GM12878 (cell line): ENCODE measurements around the gene PLEKHA7. TPM values are rescaled to one million over a fixed set of nuclear protein-coding genes. Genes with fewer than 3 reads are reported as not detected.
A peak's percentile ranks its signal among the peaks of the same experiment; 100 is the strongest.

Source experiments
- BACH1 ChIP-seq: fragments of 450-650 bp; IDR thresholded peaks from 2 replicates; pipeline ENCODE4 v1.6.1; 2017; ENCODE audit warnings: mild to moderate bottlenecking, borderline replicate concordance
- CREM ChIP-seq: IDR thresholded peaks from 2 replicates; pipeline ENCODE4 v1.6.1; 2014; ENCODE audit warnings: antibody characterized with exemption, low read depth
- EED ChIP-seq: sonication (generic); IDR thresholded peaks from 2 replicates; pipeline ENCODE4 v1.6.1; 2016; ENCODE audit warnings: antibody characterized with exemption, low read depth
- HDAC6 ChIP-seq: fragments of 200-600 bp; sonication (generic); IDR thresholded peaks from one replicate; pipeline ENCODE4 v1.8.0; 2017; ENCODE audit warnings: antibody characterized with exemption; ENCODE audit not compliant: unreplicated experiment
- KAT2A ChIP-seq: conservative IDR thresholded peaks from 2 replicates; pipeline ENCODE4 v1.6.1; 2011; ENCODE audit warnings: low read depth, low read length; ENCODE audit not compliant: control insufficient read depth
- NR2F1 ChIP-seq: fragments of 450-650 bp; conservative IDR thresholded peaks from 2 replicates; pipeline ENCODE4 v1.6.1; 2017; ENCODE audit warnings: mild to moderate bottlenecking
- PML ChIP-seq: IDR thresholded peaks from 2 replicates; pipeline ENCODE4 v1.6.1; 2012; ENCODE audit warnings: low read length, inconsistent platforms
- POU2F2 ChIP-seq: IDR thresholded peaks from 3 replicates; pipeline ENCODE4 v1.6.1; 2011; ENCODE audit warnings: low read depth, mild to moderate bottlenecking, low read length, borderline replicate concordance
- RUNX3 ChIP-seq: IDR thresholded peaks from 2 replicates; pipeline ENCODE4 v1.6.1; 2012; ENCODE audit warnings: low read length, inconsistent platforms
- SREBF2 ChIP-seq: IDR thresholded peaks from 2 replicates; pipeline ENCODE4 v1.6.1; 2012; ENCODE audit warnings: mild to moderate bottlenecking, low read length
- SUPT20H ChIP-seq: IDR thresholded peaks from 2 replicates; pipeline ENCODE4 v1.6.1; 2011; ENCODE audit warnings: low read depth, mild to moderate bottlenecking, low read length, moderate library complexity, borderline replicate concordance; ENCODE audit not compliant: control insufficient read depth
- TARDBP ChIP-seq: IDR thresholded peaks from 2 replicates; pipeline ENCODE4 v1.6.1; 2016; ENCODE audit warnings: borderline replicate concordance
- YBX1 ChIP-seq: fragments of 450-650 bp; IDR thresholded peaks from 2 replicates; pipeline ENCODE4 v1.6.1; 2016; ENCODE audit warnings: antibody characterized with exemption
- polyA plus RNA-seq, 11 experiments: library from polyadenylated mRNA; depleted of rRNA in 4 of 11; unstranded in 6 of 11; stranded (reverse) in 5 of 11; fragments of >200 nt; fragmentation: Nextera tagmentation in 4 of 11; fragmentation: Illumina TruSeq in 1 of 11; extraction: Ambion mirVana in 4 of 11; extraction: Trizol in 1 of 11; gene quantifications; 1 replicate in 1 of 11; 2 replicates in 10 of 11; pipeline versions ENCODE4 v1.2.1 to v1.2.3, GENCODE V29; 2011 to 2016; ENCODE audit warnings: inconsistent platforms in 2 of 11, missing spikeins in 2 of 11, low read depth in 1 of 11
- total RNA-seq, 4 experiments: library from RNA; depleted of rRNA in 3 of 4; stranded (reverse); fragments of >200 nt in 3 of 4; fragmentation: Illumina TruSeq in 1 of 4; extraction: Trizol in 1 of 4; gene quantifications; 2 replicates each; pipeline versions ENCODE4 v1.2.1 to v1.2.3, GENCODE V29; 2013 to 2021
- TF ChIP-seq, protein P1 (sequence below): fragments of 450-650 bp; IDR thresholded peaks from 2 replicates; pipeline ENCODE4 v1.6.1; 2017; ENCODE audit warnings: mild to moderate bottlenecking, moderate library complexity
- TF ChIP-seq, protein P2 (sequence below): IDR thresholded peaks from 2 replicates; pipeline ENCODE4 v1.6.1; 2012; ENCODE audit warnings: low read depth, low read length, improper control_type of control experiment
- TF ChIP-seq, protein P3 (sequence below): fragments of 450-650 bp; IDR thresholded peaks from 2 replicates; pipeline ENCODE4 v1.6.1; 2018; ENCODE audit warnings: borderline replicate concordance, mild to moderate bottlenecking; ENCODE audit not compliant: partially characterized antibody
- TF ChIP-seq, protein P4 (sequence below): fragments of 450-650 bp; IDR thresholded peaks from 2 replicates; pipeline ENCODE4 v1.6.1; 2017; ENCODE audit warnings: mild to moderate bottlenecking, moderate library complexity

Gene PLEKHA7
- total and polyA plus RNA-seq, 10 of the 15 experiments (the other 5 are each of a cell fraction or from before 2014, with no cell fraction given), result 0.45 to 5.3 (median 2.1) TPM

DNA sequence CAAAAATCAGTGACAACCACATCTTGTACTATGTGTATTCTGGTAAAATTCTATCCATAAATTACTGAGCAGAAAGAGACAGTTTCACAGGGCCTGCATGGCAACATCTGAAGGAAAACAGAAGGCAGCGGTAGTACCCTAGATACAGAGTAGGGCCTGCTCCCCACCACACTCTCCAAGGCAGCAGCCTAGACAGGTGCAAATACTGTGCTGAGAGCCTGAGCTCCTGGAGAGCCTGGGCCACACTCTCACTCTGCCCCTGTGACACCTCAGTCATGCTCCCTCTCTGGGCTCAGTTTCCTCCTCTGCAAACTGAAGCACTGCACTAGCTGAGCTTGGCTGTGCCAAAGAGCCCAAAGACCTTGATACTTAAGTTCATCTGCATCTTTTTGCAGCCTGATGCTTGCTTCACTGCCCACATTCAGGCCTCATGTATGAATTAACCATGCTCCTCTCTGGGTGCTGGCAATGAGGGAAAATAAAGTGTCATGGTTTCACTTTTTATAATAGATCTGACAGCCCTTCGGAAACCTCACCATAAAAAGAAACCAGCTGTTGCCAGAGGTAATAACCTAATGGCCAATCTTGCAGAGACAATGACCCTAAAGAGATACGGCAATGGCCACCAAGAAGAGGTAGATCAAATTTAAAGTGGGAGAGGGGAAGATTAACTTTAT lies 104.7 kb downstream of the PLEKHA7 start (continued):
- TF ChIP-seq, protein P1, sequence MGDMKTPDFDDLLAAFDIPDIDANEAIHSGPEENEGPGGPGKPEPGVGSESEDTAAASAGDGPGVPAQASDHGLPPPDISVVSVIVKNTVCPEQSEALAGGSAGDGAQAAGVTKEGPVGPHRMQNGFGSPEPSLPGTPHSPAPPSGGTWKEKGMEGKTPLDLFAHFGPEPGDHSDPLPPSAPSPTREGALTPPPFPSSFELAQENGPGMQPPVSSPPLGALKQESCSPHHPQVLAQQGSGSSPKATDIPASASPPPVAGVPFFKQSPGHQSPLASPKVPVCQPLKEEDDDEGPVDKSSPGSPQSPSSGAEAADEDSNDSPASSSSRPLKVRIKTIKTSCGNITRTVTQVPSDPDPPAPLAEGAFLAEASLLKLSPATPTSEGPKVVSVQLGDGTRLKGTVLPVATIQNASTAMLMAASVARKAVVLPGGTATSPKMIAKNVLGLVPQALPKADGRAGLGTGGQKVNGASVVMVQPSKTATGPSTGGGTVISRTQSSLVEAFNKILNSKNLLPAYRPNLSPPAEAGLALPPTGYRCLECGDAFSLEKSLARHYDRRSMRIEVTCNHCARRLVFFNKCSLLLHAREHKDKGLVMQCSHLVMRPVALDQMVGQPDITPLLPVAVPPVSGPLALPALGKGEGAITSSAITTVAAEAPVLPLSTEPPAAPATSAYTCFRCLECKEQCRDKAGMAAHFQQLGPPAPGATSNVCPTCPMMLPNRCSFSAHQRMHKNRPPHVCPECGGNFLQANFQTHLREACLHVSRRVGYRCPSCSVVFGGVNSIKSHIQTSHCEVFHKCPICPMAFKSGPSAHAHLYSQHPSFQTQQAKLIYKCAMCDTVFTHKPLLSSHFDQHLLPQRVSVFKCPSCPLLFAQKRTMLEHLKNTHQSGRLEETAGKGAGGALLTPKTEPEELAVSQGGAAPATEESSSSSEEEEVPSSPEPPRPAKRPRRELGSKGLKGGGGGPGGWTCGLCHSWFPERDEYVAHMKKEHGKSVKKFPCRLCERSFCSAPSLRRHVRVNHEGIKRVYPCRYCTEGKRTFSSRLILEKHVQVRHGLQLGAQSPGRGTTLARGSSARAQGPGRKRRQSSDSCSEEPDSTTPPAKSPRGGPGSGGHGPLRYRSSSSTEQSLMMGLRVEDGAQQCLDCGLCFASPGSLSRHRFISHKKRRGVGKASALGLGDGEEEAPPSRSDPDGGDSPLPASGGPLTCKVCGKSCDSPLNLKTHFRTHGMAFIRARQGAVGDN, result 0 out of 2 replicates have a peak, but pooled peaks have one; percentile 19
- TF ChIP-seq NR2F1 (no peak), POU2F2 (no peak), TARDBP (no peak), KAT2A (no peak), BACH1 (0 out of 2 replicates have a peak, but pooled peaks have one; percentile 37), CREM (peak; percentile 30; the same call in 1 of the 2 replicates), RUNX3 (peak; percentile 48; the same call in 1 of the 2 replicates), EED (no peak), SREBF2 (no peak), HDAC6 (no peak), YBX1 (no peak), SUPT20H (no peak), PML (no peak)
- TF ChIP-seq, protein P2, sequence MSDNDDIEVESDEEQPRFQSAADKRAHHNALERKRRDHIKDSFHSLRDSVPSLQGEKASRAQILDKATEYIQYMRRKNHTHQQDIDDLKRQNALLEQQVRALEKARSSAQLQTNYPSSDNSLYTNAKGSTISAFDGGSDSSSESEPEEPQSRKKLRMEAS, result 0 out of 2 replicates have a peak, but pooled peaks have one; percentile 24
- TF ChIP-seq, protein P3, sequence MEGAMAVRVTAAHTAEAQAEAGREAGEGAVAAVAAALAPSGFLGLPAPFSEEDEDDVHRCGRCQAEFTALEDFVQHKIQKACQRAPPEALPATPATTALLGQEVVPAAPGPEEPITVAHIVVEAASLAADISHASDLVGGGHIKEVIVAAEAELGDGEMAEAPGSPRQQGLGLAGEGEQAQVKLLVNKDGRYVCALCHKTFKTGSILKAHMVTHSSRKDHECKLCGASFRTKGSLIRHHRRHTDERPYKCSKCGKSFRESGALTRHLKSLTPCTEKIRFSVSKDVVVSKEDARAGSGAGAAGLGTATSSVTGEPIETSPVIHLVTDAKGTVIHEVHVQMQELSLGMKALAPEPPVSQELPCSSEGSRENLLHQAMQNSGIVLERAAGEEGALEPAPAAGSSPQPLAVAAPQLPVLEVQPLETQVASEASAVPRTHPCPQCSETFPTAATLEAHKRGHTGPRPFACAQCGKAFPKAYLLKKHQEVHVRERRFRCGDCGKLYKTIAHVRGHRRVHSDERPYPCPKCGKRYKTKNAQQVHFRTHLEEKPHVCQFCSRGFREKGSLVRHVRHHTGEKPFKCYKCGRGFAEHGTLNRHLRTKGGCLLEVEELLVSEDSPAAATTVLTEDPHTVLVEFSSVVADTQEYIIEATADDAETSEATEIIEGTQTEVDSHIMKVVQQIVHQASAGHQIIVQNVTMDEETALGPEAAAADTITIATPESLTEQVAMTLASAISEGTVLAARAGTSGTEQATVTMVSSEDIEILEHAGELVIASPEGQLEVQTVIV, result no peak
- TF ChIP-seq, protein P4, sequence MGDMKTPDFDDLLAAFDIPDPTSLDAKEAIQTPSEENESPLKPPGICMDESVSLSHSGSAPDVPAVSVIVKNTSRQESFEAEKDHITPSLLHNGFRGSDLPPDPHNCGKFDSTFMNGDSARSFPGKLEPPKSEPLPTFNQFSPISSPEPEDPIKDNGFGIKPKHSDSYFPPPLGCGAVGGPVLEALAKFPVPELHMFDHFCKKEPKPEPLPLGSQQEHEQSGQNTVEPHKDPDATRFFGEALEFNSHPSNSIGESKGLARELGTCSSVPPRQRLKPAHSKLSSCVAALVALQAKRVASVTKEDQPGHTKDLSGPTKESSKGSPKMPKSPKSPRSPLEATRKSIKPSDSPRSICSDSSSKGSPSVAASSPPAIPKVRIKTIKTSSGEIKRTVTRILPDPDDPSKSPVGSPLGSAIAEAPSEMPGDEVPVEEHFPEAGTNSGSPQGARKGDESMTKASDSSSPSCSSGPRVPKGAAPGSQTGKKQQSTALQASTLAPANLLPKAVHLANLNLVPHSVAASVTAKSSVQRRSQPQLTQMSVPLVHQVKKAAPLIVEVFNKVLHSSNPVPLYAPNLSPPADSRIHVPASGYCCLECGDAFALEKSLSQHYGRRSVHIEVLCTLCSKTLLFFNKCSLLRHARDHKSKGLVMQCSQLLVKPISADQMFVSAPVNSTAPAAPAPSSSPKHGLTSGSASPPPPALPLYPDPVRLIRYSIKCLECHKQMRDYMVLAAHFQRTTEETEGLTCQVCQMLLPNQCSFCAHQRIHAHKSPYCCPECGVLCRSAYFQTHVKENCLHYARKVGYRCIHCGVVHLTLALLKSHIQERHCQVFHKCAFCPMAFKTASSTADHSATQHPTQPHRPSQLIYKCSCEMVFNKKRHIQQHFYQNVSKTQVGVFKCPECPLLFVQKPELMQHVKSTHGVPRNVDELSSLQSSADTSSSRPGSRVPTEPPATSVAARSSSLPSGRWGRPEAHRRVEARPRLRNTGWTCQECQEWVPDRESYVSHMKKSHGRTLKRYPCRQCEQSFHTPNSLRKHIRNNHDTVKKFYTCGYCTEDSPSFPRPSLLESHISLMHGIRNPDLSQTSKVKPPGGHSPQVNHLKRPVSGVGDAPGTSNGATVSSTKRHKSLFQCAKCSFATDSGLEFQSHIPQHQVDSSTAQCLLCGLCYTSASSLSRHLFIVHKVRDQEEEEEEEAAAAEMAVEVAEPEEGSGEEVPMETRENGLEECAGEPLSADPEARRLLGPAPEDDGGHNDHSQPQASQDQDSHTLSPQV, result no peak
